ENCODE data around the gene NUP188. TPM values are rescaled to one million over a fixed set of nuclear protein-coding genes. Genes with fewer than 3 reads are reported as not detected.
A peak's percentile ranks its signal among the peaks of the same experiment; 100 is the strongest.

The NUP188 gene
- total and polyA plus RNA-seq, 2 donors (not counting 3 experiments of a cell fraction or from before 2014, with no cell fraction given), result 62.7 to 66.2 TPM

- H3K27ac ChIP-seq (ENCODE audit: insufficient read depth, low read depth, low read length), result no peak overlapping the region
- dilution Hi-C loops (cut with MboI; ENCODE audit: extremely low pct_ligation_motif_present, low sequenced_read_pairs) (no loop called here), intact Hi-C loops (cut with micrococcal nuclease) (no loop called here)
- ChIA-PET POLR2A (interaction anchor here (0.6 kb wide), 1 partner anchor 420 kb away, joined by 3 read pairs; no protein-coding TSS in a partner anchor), CTCF (no interaction called here)
- peaks cover 7% of the 10 kb centered on the region for H3K4me1 ChIP-seq (ENCODE audit: control insufficient read depth, extremely low read depth, insufficient read depth, low read length)
- BruUV-seq (replicated peaks), result no TSS peak
- H2AFZ ChIP-seq (ENCODE audit: low read depth, low read length), result no peak overlapping the region
- TF ChIP-seq JUN (IDR thresholded peaks at IDR 0.05; ENCODE audit: borderline replicate concordance, insufficient read depth, insufficient read length, low read depth) (no peak), MYC (IDR thresholded peaks at IDR 0.05; ENCODE audit: low read depth, low read length) (no peak), POLR2AphosphoS5 (IDR thresholded peaks at IDR 0.05; ENCODE audit: insufficient read depth, low read depth, low read length) (no peak), CTCF (IDR thresholded peaks at IDR 0.05; ENCODE audit: extremely low read depth in 1 of 2, insufficient read depth in 1 of 2, low read depth in 1 of 2, low read length in 2 of 2) (no peak), FOS (IDR thresholded peaks at IDR 0.05; ENCODE audit: borderline replicate concordance, insufficient read depth, low read length) (no peak), EZH2 (IDR thresholded peaks at IDR 0.05; ENCODE audit: borderline replicate concordance, low read depth, low read length, severe bottlenecking) (no peak), POLR2A (IDR thresholded peaks at IDR 0.05; ENCODE audit: low read depth, low read length) (no peak), GATA2 (IDR thresholded peaks at IDR 0.05; ENCODE audit: insufficient read depth, insufficient read length, low read depth, low read length) (no peak), MAX (IDR thresholded peaks at IDR 0.05; ENCODE audit: insufficient read depth, insufficient read length) (no peak)
- no peaks in the 10 kb centered on the region for H3K9me3 ChIP-seq (replicated peaks; ENCODE audit: control insufficient read depth, insufficient read depth, low read length)
- H3K4me2 ChIP-seq (ENCODE audit: insufficient read depth, low read length), result no peak overlapping the region
- no peak overlapping the region for H3K9ac ChIP-seq (replicated peaks; ENCODE audit: extremely low read depth, insufficient read depth, low read length)
- peaks cover 16 to 38% of the 10 kb centered on the region in 2 experiments for H3K36me3 ChIP-seq (ENCODE audit: control insufficient read depth in 2 of 2, extremely low read depth in 1 of 2, insufficient read depth in 2 of 2, low read length in 2 of 2)
- no peak overlapping the region for H3K4me3 ChIP-seq (replicated peaks in 1 of 3; ENCODE audit: insufficient read depth in 1 of 3, low read depth in 1 of 3, low read length in 3 of 3)
- FAIRE-seq (peak; percentile 64), DNase-seq (ENCODE audit: low read depth, low spot score) (no peak)
- no peaks in the 10 kb centered on the region for H3K9me1 ChIP-seq (replicated peaks; ENCODE audit: control insufficient read depth, extremely low read depth, insufficient read depth, low read length)
- H4K20me1 ChIP-seq (replicated peaks; ENCODE audit: control insufficient read depth, extremely low read depth, insufficient read depth, low read length), result no peaks in the 10 kb centered on the region
- H3K27me3 ChIP-seq (ENCODE audit: control insufficient read depth in 2 of 2, insufficient read depth in 2 of 2, low read length in 2 of 2), result no peaks in the 10 kb centered on the region
- H3K79me2 ChIP-seq (ENCODE audit: control insufficient read depth, insufficient read depth, low read length), result peaks cover 84% of the 10 kb centered on the region
Observed at GRCh38 chr9:128903871-128904620, 43.5 kb upstream of the NUP188 start.

All from endothelial cell of umbilical vein (primary cell).